Left kidney (tissue), 2 donors: Measurements from ENCODE around the gene C5orf52. TPM values are rescaled to one million over a fixed set of nuclear protein-coding genes. Genes with fewer than 3 reads are reported as not detected.
"Not testable (repeated sequence)": the region's sequence is repeated elsewhere in the genome, so short reads cannot be mapped to it uniquely, and the experiment has no call there.

Experiments
- DNase-seq: peaks from one replicate; pipeline ENCODE4 v3.0.0-alpha.2; 2013
- polyA plus RNA-seq: library from polyadenylated mRNA; unstranded; fragments of 120-200 nt; gene quantifications from one replicate; pipeline ENCODE4 v1.2.1, GENCODE V29; 2013; ENCODE audit not compliant: insufficient read length

Gene C5orf52
- polyA plus RNA-seq, 1 donor, result not detected

DNA sequence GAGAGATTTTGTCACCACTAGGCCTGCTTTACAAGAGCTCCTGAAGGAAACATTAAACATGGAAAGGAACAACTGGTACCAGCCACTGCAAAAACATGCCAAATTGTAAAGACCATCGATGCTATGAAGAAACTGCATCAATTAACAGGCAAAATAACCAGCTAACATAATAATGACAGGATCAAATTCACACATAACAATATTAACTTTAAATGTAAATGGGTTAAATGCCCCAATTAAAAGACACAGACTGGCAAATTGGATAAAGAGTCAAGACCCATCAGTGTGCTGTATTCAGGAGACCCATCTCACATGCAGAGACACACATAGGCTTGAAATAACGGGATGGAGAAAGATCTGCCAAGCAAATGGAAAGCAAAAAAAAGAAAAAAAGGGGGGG lies 51.6 kb downstream of the C5orf52 start:
- not testable (repeated sequence) for DNase-seq

DNA sequence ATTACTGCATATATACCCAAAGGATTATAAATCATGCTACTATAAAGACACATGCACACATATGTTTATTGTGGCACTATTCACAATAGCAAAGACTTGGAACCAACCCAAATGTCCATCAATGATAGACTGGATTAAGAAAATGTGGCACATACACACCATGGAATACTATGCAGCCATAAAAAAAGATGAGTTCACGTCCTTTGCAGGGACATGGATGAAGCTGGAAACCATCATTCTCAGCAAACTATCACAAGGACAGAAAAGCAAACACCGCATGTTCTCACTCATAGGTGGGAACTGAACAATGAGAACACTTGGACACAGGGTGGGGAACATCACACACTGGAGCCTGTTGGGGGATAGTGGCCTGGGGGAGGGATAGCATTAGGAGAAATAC lies 55.3 kb downstream of the C5orf52 start:
- not testable (repeated sequence) for DNase-seq

DNA sequence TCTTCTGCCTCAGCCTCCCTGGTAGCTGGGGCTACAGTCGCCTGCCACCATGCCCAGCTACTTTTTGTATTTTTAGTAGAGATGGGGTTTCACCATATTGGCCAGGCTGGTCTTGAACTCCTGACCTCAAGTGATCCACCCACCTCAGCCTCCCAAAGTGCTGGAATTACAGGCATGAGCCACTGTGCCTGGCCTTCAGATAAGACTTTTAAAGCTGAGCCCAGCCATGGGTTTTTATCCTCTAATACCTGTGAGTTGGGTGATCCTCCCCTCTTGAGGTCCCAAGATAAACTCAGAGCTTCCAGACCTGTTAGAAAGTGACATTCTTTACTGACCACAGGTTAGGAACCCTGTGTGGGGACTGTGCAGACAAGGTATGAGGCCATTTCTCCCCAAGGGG lies 56.5 kb downstream of the C5orf52 start:
- DNase-seq, result not testable (repeated sequence)

Other genes with a start within 250 kb of the C5orf52 start
- gene NIPAL4, start 211.3 kb upstream of the C5orf52 start, polyA plus RNA-seq, result 0.58 TPM
- gene ADAM19, start 95.8 kb upstream of the C5orf52 start, polyA plus RNA-seq, result 8.8 TPM
- 0.50 TPM for gene SOX30, start 19.1 kb upstream of the C5orf52 start, polyA plus RNA-seq
- gene THG1L, start 59.9 kb downstream of the C5orf52 start, polyA plus RNA-seq, result 30.5 TPM
- 9.7 TPM for gene LSM11, start 72.2 kb downstream of the C5orf52 start, polyA plus RNA-seq
- gene CLINT1, start 187.6 kb downstream of the C5orf52 start, polyA plus RNA-seq, result 158 TPM